Esophagus mucosa (tissue), 1 donor: ENCODE data around the gene CES3. TPM values are rescaled to one million over a fixed set of nuclear protein-coding genes. Genes with fewer than 3 reads are reported as not detected.
"Not testable (repeated sequence)": the region's sequence is repeated elsewhere in the genome, so short reads cannot be mapped to it uniquely, and the experiment has no call there.

Source experiments
- ATAC-seq: fragments of 200-7000 bp; cut with Tn5 transposase; one replicate; pipeline ENCODE4 v1.9.1; 2020
- total RNA-seq: library from RNA; stranded (reverse); gene quantifications from one replicate; pipeline ENCODE4 v1.2.4, GENCODE V29; 2023
- donor health status: DM: yes; HTN: yes; CAD: no.

The CES3 gene
- total RNA-seq, 1 donor from 2014 or later: 1.1 TPM

DNA sequence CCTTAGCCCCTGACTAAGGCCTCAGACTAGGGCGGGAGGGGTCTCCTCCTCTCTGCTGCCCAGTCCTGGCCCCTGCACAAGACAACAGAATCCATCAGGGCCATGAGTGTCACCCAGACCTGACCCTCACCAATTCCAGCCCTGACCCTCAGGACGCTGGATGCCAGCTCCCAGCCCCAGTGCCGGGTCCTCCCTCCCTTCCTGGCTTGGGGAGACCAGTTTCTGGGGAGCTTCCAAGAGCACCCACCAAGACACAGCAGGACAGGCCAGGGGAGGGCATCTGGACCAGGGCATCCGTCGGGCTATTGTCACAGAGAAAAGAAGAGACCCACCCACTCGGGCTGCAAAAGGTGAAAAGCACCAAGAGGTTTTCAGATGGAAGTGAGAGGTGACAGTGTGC lies 12.7 kb downstream of the CES3 start:
- no peak for ATAC-seq

DNA sequence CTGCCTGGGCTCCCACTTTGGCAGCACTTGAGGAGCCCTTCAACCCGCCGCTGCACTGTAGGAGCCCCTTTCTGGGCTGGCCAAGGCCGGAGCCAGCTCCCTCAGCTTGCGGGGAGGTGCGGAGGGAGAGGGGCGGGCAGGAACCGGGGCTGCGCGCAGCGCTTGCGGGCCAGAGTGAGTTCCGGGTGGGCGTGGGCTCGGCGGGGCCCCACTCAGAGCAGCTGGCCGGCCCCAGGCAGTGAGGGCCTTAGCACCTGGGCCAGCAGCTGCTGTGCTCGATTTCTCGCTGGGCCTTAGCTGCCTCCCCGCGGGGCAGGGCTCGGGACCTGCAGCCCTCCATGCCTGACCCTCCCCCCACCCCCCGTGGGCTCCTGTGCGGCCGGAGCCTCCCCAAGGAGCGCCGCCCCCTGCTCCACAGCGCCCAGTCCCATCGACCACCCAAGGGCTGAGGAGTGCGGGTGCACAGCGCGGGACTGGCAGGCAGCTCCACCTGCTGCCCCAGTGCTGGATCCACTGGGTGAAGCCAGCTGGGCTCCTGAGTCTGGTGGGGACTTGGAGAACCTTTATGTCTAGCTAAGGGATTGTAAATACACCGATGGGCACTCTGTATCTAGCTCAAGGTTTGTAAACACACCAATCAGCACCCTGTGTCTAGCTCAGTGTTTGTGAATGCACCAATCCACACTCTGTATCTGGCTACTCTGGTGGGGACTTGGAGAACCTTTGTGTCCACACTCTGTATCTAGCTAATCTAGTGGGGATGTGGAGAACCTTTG lies 13.3 kb downstream of the CES3 start:
- not testable (repeated sequence) for ATAC-seq

DNA sequence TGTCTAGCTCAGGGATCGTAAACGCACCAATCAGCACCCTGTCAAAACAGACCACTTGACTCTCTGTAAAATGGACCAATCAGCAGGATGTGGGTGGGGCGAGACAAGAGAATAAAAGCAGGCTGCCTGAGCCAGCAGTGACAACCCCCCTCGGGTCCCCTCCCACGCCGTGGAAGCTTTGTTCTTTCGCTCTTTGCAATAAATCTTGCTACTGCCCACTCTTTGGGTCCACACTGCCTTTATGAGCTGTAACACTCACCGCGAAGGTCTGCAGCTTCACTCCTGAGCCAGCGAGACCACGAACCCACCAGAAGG lies 13.8 kb downstream of the CES3 start:
- ATAC-seq: not testable (repeated sequence)

DNA sequence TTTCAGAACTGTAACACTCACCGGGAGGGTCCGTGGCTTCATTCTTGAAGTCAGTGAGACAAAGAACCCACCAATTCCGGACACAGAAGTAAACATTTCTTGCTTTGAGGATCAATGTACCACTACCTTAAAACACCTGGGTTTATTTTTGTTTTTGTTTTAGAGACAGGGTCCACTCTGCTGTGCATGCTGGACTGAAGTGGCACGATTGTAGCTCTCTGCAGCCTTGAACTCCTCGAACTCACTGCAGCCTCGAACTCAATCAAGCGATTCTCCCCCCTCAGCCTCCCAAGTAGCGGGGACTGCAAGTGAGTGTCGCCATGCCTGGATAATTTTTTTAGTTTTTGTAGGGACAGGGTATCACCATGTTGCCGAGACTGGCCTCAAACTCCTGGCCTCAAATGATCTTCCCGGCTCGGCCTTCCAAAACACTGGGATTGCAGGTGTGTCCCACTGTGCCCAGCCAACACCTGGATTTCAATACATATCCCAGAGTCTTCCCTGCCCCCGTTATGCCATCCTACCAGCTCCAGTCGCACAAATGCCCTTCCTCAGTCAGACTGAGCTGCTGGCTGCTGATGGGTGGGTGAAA lies 14.3 kb downstream of the CES3 start:
- ATAC-seq: no peak

DNA sequence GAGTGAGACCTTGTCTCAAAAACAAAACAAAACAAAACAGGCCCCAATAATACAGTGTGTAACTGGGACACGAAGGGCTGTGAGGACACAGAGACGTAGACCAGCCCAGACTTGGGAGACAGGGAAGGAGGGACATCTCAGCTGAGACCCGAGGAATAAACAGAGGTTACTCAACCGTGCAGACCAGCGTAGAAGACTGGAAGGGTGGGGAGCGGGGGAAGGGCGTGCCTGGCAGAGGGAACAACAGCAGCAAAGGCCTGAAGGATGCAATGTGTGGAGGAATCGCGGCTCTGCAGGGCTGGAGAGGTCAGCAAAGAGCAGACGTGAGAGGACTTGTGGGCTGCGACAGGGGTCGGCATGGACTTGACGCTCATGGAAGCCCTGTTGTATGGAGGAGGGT lies 15.7 kb downstream of the CES3 start:
- ATAC-seq: no peak

DNA sequence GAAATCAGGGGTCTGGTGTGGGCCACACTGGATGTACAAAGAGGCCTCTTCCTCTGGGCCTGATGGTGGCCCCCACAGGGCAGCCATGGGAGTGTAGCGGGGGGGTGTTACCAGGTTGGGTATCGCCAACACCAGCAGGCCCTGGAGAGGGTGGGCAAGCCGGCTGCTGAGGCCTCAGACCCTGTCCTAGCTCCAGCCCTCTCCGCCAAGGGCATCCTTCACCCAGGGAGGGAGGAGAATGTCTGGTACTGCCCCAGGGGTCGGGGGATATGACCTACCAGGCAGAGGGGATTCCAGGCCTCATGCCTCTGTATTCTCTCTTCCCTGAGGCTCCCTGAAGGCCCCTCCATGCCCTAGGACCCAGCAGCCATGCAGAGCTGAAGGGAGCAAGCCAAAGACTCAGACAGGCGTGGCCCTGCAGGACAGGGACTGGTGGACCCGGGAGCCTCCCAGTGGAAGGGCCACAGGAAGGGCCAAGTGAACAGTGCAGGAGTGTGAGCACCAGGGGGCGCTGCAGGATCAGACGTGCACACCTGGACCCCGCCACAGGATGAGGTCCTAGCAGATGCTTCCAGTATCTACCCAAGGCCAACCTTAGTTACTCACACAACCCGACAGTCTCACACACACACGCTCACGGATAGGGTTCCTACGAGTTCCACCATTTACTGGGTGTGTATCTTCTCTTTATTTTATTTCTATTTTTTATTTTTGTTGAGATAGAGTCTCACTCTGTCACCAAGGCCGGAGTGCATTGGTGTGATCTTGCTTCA lies 16.5 kb downstream of the CES3 start:
- peak; percentile 93 for ATAC-seq

DNA sequence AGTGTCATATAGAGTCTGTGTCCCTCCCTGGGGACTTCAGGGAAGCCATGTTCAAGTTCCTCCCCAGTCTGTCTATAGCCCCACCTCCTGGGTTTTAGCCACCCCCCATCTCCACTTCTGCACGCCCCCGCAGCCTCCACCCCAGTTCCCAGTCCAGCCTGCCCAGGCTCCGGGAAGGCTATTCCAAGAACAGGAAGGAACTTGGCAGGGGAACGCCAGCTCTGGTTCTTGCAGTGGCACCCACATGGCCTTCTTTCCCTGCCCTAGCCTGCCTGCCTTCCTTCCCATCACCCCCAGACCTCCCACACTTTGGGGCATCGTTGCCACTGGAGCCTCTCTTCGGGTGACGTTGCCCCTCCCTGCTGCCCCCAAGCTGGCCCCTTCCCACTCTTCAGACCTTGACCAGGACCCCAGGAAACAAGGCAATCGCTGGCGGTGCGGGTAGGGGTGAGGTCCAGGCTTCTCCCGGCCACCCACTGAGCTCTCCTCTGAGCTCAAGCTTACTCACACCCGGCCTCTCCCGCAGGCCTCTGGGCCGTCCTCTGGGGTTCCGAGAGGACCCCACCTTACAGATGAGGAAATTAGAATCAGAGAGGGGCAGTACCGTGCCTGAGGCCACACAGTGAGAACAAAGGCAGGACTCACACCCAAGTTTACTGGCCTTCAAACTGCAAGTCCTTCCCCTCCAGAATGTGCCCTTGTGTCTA lies 18.1 kb downstream of the CES3 start:
- peak; percentile 55 for ATAC-seq

DNA sequence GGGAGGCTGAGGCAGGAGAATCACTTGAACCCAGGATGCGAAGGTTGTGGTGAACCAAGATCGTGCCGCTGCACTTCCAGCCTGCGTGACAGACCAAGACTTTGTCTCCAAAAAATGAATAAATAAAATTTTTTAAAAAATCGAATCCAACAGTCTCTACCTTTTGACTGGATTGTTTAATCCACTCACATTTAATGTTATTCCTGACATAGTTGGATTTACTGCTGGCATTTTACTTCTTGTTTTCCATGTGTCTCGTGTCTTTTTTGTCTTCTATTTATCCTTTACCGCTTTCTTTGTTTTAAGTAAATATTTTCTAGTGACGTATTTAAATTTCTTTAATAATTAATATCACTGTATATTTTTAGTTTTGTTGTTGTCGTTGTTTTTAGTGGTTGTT lies 22.0 kb downstream of the CES3 start:
- no peak for ATAC-seq

DNA sequence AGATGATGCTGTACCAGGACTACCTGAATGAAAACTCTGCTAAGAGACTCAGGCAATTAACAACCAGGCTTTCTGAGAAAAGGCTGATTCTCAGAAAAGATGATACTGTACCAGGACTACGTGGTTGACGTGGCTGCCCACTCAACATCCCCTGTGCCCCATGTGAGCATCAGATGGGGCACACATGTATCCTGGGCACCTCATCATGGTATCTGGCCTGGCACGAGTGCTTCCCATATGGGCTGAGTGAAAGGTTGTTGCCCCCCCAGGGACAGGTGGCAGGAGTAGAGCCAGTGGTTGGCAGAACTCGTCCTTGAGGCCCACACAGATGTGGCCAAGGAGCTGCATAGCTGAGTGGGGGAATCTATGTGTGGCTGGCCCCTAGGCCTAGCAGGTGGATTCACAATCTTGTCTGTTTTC lies 23.8 kb downstream of the CES3 start:
- no peak for ATAC-seq

DNA sequence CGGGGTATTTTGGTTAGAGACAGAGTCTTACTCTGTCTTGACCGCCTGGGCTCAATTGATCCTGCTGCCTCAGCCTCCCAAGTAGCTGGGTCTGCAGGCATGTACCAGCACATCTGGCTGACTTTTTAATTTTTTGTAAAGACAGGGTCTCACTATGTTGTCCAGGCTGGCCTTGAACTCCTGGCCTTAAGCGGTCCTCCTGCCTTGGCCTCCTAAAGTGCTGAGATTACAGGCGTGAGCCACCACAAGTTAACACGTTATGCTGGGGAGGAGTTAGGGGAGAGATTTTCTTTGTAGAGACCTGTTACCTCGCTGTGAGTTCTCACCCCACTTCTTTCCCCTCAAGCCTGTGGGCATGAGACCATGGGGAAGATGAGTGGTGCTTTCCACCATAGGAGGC lies 25.5 kb downstream of the CES3 start:
- no peak for ATAC-seq

DNA sequence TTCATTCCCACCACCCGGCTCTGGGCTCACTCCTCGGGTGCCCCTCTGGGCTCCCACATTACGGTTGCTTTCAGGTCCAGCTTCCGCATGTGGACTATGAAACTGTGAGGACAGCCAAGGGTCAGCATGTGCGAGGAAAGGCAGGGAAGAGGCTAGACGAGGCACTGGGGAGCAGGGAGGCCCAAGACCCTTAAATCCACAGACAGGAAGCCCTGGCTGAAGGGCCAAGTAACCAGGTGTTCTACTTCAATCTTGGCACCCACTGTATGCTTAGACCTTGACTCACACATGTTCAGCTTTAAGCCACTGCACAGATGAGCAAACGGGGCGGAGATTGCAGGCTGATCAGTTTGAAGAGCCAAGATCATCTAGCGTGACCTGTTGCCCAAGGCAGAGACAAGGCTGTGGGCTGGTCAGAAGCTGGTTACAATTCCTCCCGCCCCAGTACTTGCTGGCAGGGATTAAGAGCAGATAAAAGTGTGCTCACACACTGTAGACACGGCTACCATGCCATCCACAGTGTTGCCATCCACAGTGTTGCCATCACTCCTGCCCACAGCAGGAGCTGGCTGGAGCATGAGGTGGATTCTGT lies 27.2 kb downstream of the CES3 start, which contains the start of gene CES4A:
CES4A (plus strand) TSS at position 393 of the 592 bp plus-strand sequence; CDS start at position 577, 184 bp downstream.
- ATAC-seq: peak; percentile 96

DNA sequence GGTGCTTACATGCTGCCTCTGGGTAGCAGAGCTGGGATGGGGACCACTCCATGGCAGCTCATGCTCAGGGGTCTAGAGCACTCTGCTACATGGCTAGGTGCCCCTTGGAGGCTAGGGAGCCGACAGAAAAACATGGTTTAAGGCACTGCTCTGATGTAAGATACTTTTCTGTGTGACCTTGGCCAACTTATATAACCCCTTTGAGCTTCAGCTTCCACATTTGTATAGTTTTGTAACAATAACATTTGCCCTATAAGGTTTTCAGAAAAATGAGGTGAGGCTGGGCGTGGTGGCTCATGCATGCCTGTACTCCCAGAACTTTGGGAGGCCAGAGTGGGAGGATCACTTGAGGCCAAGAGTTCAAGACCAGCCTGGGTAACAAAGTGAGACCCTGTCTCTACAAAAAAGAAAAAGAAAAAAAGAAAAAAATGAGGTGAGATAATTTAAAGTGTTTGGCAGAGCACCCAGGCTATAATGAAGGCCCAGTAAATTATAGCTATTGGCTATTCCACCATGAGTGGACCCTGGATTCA lies 30.5 kb downstream of the CES3 start:
- no peak for ATAC-seq

DNA sequence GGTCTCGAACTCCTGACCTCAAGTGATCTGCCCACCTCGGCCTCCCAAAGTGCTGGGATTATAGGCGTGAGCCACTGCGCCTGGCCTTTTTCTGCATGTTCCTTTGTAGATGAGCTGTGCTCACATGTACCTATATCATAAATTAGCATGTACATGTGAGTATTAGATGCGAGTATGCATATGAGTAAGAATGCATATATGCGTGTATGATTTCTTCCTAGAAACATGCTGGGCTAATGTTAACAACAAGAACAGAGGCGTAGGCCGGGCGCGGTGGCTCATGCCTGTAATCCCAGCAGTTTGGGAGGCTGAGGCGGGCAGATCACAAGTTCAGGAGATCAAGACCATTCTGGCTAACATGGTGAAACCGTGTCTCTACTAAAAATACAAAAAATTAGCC lies 32.5 kb downstream of the CES3 start:
- not testable (repeated sequence) for ATAC-seq

DNA sequence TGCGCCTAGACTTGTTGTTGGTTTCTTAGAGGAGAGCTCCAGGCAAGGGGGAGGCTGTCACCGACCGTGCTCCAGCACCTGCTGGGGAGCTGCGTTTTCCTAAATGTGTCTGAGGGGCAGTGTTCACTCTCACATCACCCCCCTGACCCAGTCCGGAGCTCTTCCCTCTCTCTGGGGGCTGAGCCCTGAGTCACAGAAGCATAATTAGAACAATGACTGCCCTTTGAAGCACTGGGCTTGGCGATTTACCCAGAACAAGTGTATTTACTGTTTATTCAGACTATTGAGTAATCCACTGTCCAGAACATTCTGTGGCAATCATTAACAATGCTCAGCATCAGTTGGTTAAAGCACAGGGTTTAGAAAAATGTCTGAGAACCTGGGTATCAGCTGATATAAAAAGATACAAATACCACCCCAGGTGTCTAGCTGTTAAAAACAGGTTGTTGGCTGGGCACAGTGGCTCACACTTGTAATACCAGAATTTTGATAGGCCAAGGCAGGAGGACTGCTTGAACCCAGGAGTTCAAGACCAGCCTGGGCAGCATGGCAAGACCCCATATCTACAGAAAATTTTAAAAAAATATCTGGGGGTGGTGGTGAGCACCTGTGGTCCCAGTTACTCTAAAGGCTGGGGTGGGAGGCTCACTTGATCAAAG lies 35.4 kb downstream of the CES3 start:
- ATAC-seq: no peak

DNA sequence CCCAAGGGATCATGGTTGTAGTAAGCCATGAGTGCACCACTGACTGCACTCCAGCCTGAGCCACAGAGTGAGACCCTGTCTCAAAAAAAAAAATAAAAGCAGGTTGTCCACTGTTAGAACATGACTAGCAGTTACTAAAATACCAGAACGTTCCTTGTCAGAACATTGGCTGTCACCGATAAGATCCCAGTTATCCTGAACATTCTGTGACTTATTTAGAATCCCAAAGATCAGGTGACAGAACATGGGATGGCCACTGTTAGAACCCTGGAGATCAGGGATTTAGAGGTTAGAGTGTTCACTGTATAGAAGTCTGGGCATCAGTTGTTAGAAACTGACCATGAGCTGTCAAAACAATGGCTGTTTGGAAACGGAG lies 35.9 kb downstream of the CES3 start:
- no peak for ATAC-seq

DNA sequence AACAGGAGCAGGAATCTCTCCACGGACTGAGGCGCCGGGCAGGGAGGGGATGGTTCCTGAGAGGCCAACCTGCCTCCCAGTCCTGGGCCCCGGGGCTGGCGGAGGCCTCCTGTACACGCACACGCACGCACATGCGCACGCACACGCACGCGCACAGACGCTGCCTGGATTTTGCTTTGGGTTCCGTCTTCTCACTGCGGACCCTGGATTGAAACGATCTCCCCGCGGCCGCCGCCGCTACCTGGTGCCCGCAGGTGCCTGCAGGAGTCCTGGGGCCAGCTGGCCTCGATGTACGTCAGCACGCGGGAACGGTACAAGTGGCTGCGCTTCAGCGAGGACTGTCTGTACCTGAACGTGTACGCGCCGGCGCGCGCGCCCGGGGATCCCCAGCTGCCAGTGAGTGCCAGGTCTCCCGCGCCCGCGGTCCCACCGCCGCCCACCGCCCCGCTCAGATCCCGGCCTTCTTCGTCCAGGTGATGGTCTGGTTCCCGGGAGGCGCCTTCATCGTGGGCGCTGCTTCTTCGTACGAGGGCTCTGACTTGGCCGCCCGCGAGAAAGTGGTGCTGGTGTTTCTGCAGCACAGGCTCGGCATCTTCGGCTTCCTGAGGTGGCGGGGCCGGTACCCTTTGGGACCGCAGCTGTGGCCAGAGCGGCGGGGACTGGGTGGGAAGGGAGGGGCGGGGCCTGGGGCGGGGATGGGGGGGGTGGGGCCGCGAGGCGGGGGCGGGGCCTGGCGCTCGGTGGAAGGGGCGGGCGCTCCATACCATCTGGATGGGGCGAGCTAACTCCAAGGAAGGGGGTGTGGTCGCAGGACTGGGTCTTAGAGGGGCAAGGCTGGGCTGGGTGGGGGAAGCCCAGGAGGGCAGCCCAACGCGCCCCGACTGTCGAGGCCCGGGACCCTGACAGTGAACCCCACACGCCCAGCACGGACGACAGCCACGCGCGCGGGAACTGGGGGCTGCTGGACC lies 39.6 kb downstream of the CES3 start:
- ATAC-seq: peak; percentile 66

DNA sequence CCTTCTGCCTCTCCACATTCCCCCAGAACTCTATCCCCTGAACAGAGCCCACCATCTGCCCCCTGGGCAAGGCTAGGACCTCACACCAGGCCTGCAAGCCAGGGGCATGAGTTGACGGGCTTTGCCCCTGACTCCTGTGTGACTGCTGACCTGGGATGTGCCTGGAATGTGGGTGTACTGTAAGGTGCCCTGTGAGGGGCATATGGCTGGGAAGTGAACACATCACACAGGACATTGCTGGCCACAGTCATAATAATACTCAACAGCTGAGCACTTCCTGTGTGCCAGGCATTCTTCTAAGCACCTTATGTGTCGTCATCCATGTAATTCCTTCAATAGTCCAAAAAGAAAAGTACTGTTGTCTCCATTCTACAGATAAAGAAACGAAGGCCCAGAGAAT lies 40.7 kb downstream of the CES3 start:
- no peak for ATAC-seq

DNA sequence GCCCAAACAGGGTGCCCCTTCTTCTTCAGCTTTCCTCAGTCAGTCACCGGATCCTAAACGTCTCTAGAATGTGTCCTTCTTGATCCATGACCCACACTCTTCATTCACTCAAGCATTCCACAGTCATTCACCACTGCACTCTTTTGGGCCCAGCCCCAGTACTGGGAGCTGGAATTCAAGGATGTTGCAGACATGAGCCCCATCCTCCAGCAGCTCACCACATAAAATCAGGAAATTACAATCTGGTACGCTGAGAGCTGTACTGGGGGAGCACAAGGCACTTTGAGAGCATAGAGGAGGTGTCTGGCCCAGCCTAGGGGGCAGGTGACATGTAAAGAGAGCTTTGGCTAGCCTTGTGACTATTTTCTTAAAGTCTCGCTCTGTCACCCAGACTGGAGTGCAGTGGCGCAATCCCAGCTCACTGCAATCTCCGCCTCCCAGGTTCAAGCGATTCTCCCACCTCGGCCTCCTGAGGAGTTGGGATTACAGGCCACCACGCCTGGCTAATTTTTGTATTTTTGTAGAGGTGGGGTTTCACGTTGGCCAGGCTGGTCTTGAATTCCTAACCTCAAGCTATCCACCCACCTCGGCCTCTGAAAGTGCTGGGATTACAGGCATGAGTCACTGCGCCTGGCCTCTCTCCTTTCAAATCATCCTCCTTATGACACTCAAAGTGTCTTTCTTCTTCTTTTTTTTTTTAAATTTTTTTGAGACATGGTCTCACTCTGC lies 46.0 kb downstream of the CES3 start:
- ATAC-seq: no peak

DNA sequence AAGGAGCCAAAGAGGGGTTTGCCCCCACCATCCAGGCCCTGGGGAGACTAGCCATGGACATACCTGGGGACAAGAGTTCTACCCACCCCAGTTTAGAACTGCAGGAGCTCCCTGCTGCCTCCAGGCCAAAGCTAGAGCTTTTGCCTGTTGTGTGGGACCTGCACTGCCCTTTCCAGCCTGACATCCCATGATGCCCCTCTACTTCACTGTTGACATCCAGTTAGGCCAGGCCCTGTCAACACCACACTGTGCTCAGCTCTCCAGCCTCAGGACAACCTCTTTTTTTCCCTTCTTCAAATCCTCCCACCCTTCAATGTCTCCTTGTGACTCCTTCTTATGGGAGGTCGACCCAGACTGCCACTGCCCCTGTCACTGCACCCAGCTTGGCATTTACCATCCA lies 48.1 kb downstream of the CES3 start:
- ATAC-seq: no peak

DNA sequence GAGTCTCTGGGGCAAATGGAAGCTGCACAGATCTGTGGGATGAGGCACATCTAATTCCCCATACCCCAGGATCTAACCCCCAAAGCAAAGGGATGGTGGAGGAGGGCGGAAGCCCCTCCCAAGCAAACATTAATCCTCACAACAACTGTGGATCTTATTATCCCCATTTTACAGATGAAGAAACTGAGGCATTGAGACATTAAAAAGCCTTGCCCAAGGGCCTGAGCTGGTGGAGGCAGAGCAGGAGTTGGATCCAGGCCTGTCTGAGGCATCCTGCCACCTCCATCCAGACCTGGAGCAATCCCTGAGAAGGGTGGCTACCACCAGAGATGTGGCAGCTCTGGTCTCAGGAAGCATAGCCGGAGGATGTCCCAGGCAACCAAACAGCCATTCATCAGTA lies 50.2 kb downstream of the CES3 start:
- no peak for ATAC-seq
